ENCODE data around the gene MRPL11. TPM values are rescaled to one million over a fixed set of nuclear protein-coding genes. Genes with fewer than 3 reads are reported as not detected.
A peak's percentile ranks its signal among the peaks of the same experiment; 100 is the strongest.

Gene MRPL11
- total RNA-seq: 10 to 100 TPM; 32.7 to 46.6 TPM
- 10 to 100 TPM; 35.8 to 56.8 TPM for polyA plus RNA-seq
- long read RNA-seq, donor 1, transcript MRPL11-201 (5 exons, 1,605 nt): major isoform, 22 of 37 reads
- long read RNA-seq, donor 1, transcript MRPL11-203 (5 exons, 1,527 nt): minor isoform, 15 of 37 reads
- long read RNA-seq, donor 1, partial matches to known transcripts: 0 of 37 reads
- long read RNA-seq, donor 1, other reads (novel, unspliced or antisense): 0 of 37 reads
- long read RNA-seq, donor 2, transcript MRPL11-201 (5 exons, 1,605 nt): major isoform, 9 of 14 reads
- long read RNA-seq, donor 2, partial matches to known transcripts: 0 of 14 reads
- long read RNA-seq, donor 2, other reads (novel, unspliced or antisense): 0 of 14 reads
- long read RNA-seq, donor 3, transcript MRPL11-203 (5 exons, 1,527 nt): minor isoform, 7 of 30 reads
- long read RNA-seq, donor 3, transcript MRPL11-201 (5 exons, 1,605 nt): major isoform, 18 of 30 reads
- long read RNA-seq, donor 3, partial matches to known transcripts: 5 of 30 reads
- long read RNA-seq, donor 3, other reads (novel, unspliced or antisense): 0 of 30 reads
- long read RNA-seq, donor 4, transcript MRPL11-203 (5 exons, 1,527 nt): minor isoform, 6 of 28 reads
- long read RNA-seq, donor 4, transcript MRPL11-201 (5 exons, 1,605 nt): major isoform, 16 of 28 reads
- long read RNA-seq, donor 4, partial matches to known transcripts: 6 of 28 reads
- long read RNA-seq, donor 4, other reads (novel, unspliced or antisense): 0 of 28 reads
- long read RNA-seq, donor 5, transcript MRPL11-201 (5 exons, 1,605 nt): major isoform, 52 of 65 reads
- long read RNA-seq, donor 5, transcript MRPL11-203 (5 exons, 1,527 nt): minor isoform, 6 of 65 reads
- long read RNA-seq, donor 5, partial matches to known transcripts: 7 of 65 reads
- long read RNA-seq, donor 5, other reads (novel, unspliced or antisense): 0 of 65 reads

- peak within 1 kb of the TSS; percentile 82 for H3K4me3 ChIP-seq
- peak; percentile 91 to 97 (median 95) for DNase-seq
- 7 to 8% methylated on average over 44 to 45 of the region's 45 CpGs for WGBS, 2 donors
- H3K27me3 ChIP-seq (ENCODE audit: control insufficient read depth in 3 of 3, insufficient read depth in 3 of 3, low read length in 2 of 3): no peaks in the 10 kb centered on the region
- peak within 1 kb of the TSS; percentile 59 to 70 for H3K9ac ChIP-seq (ENCODE audit: insufficient read depth in 1 of 2, low read length in 2 of 2)
- peak; percentile 100 for ATAC-seq (ENCODE audit: insufficient read depth, low FRiP score)
- TF ChIP-seq CTCF (IDR thresholded peaks at IDR 0.05; ENCODE audit: control extremely low read depth, extremely low read depth): peak; percentile 80
- peak within 1 kb of the TSS; percentile 70 to 89 for H3K27ac ChIP-seq (ENCODE audit: low read depth in 1 of 2, low read length in 1 of 2)
- peaks cover 10 to 14% (median 12%) of the 10 kb centered on the region in 4 donors for H3K36me3 ChIP-seq (ENCODE audit: control insufficient read depth in 4 of 4, insufficient read depth in 4 of 4, low read length in 4 of 4)
- peaks cover 0 to 7% (median 5%) of the 10 kb centered on the region in 5 donors for H3K4me1 ChIP-seq (ENCODE audit: control insufficient read depth in 5 of 5, insufficient read depth in 5 of 5, low read length in 5 of 5)
- peaks cover 0 to 4% (median 2%) of the 10 kb centered on the region in 4 donors for H3K9me3 ChIP-seq (ENCODE audit: control insufficient read depth in 4 of 4, insufficient read depth in 3 of 4, low read length in 3 of 4)
Observed at GRCh38 chr11:66438504-66439466, at the start of gene MRPL11. TSS of gene MRPL11 (minus strand) at chr11:66438848. CDS start at chr11:66438754, 94 bp downstream.

- Histone ChIP-seq H3K9ac (ENCODE audit: insufficient read depth in 1 of 2, low read length in 2 of 2) (no peak overlapping the region), H3K9me3 (ENCODE audit: control insufficient read depth in 4 of 4, insufficient read depth in 3 of 4, low read length in 3 of 4) (no peaks in the 10 kb centered on the region), H3K4me3 (no peak overlapping the region), H3K4me1 (ENCODE audit: control insufficient read depth in 5 of 5, insufficient read depth in 5 of 5, low read length in 5 of 5) (peaks cover 0 to 4% (median 0%) of the 10 kb centered on the region in 5 donors), H3K27ac (ENCODE audit: low read depth in 1 of 2, low read length in 1 of 2) (no peak overlapping the region), H3K27me3 (ENCODE audit: control insufficient read depth in 3 of 3, insufficient read depth in 3 of 3, low read length in 2 of 3) (no peaks in the 10 kb centered on the region), H3K36me3 (ENCODE audit: control insufficient read depth in 4 of 4, insufficient read depth in 4 of 4, low read length in 4 of 4) (peaks cover 0 to 25% (median 3%) of the 10 kb centered on the region in 4 donors)
- ATAC-seq (ENCODE audit: insufficient read depth, low FRiP score) (no peak), DNase-seq (no peak)
- WGBS, 2 donors: 90 to 95% methylated on average over 7 of the region's 7 CpGs
- no peak for TF ChIP-seq CTCF (IDR thresholded peaks at IDR 0.05; ENCODE audit: control extremely low read depth, extremely low read depth)
Observed at GRCh38 chr11:66484806-66485380, 46.2 kb upstream of the MRPL11 start.
